ENCODE results near the gene CATSPER2. TPM values are rescaled to one million over a fixed set of nuclear protein-coding genes. Genes with fewer than 3 reads are reported as not detected.
"Not testable (repeated sequence)": the region's sequence is repeated elsewhere in the genome, so short reads cannot be mapped to it uniquely, and the experiment has no call there.

CATSPER2 gene
- total and polyA plus RNA-seq, 2 of the 8 experiments (the other 6 are each of a cell fraction or from before 2014, with no cell fraction given): 1.2 to 1.9 TPM

DNA sequence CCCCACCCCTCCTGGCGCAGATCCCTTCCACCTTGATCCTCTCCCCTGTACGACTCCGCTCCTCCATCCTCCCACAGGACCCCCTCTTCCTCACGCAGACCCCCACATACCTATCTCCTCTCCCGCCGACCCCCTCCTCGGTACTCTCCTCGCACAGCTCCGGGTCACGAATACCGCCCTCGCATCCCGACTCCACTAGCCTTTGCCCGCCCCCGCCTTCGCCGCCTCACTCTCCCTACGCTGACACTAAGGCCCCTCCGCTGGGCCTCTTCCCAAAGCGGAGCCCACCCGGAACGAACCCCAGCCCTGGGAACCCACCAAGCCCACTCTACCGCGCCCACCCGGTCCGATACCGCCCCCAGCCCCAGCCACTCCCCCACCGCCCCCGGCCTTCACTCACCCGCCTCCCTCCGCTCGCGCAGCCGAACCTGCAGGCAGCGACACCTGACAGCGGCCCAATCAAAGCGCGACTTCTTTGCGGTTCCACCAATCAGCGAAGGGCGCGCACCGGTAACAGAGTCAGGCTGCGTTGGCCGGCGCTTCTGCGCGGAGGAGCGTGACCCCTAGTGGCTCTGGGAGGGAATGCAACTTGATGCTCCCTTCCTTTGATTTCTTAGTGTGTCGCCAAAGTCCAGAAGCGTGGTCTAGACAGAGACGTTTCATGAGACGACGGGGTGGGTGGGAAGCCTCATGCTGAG is 41.1 kb upstream of the CATSPER2 start:
- H2BK5ac ChIP-seq (ENCODE audit: low read depth, low read length); H2BK12ac ChIP-seq (ENCODE audit: low read depth, low read length); H3K27ac ChIP-seq (ENCODE audit: low read depth, low read length); H3K27me3 ChIP-seq (replicated peaks in 1 of 4; ENCODE audit: control insufficient read depth in 3 of 4, extremely low read depth in 1 of 4, insufficient read depth in 3 of 4, low read length in 3 of 4); H3K18ac ChIP-seq (ENCODE audit: extremely low read depth, low read length); H3K79me2 ChIP-seq (ENCODE audit: control insufficient read depth in 1 of 2, insufficient read depth in 2 of 2, low read length in 2 of 2); H2BK120ac ChIP-seq (replicated peaks; ENCODE audit: low read depth, low read length); H3K4me3 ChIP-seq (ENCODE audit: extremely low read depth in 1 of 4, insufficient read depth in 2 of 4, low read depth in 3 of 4, low read length in 4 of 4); H3K36me3 ChIP-seq (ENCODE audit: control insufficient read depth in 2 of 4, insufficient read depth in 4 of 4, low read length in 3 of 4); H3K79me1 ChIP-seq (ENCODE audit: low read depth, low read length); H3K9me3 ChIP-seq (ENCODE audit: insufficient read depth in 2 of 2, low read depth in 1 of 2, low read length in 1 of 2); H3K4me1 ChIP-seq (replicated peaks in 1 of 4; ENCODE audit: control insufficient read depth in 3 of 4, insufficient read depth in 4 of 4, low read length in 3 of 4); H3K56ac ChIP-seq (replicated peaks; ENCODE audit: insufficient read length, low read depth, low read length); H2BK15ac ChIP-seq (ENCODE audit: low read length); H4K8ac ChIP-seq (ENCODE audit: extremely low read depth, insufficient read depth, low read length); DNase-seq (ENCODE audit: low read depth in 1 of 2, low spot score in 2 of 2); H2AFZ ChIP-seq (ENCODE audit: low read length); H3K4me2 ChIP-seq (ENCODE audit: insufficient read depth in 1 of 2, low read depth in 2 of 2, low read length in 2 of 2); H3K4ac ChIP-seq (replicated peaks; ENCODE audit: insufficient read length, low read depth, low read length); H4K20me1 ChIP-seq (replicated peaks in 1 of 2; ENCODE audit: control insufficient read depth in 1 of 2, insufficient read depth in 2 of 2, low read length in 2 of 2); H4K91ac ChIP-seq (replicated peaks; ENCODE audit: insufficient read length, low read length); H3K9ac ChIP-seq (replicated peaks in 1 of 4; ENCODE audit: extremely low read depth in 1 of 4, low read depth in 3 of 4, low read length in 3 of 4); CTCF ChIA-PET (ENCODE audit: partially characterized antibody); H3K23me2 ChIP-seq (ENCODE audit: low read depth, low read length); H3K23ac ChIP-seq (ENCODE audit: insufficient read length); H3K14ac ChIP-seq (ENCODE audit: insufficient read length); H2BK20ac ChIP-seq (ENCODE audit: low read length); POLR2A ChIA-PET (ENCODE audit: partially characterized antibody); H4K5ac ChIP-seq (ENCODE audit: insufficient read length, low read depth, low read length); H2AK5ac ChIP-seq (ENCODE audit: low read depth, low read length): not testable (repeated sequence)
- WGBS, 2 experiments (ENCODE audit: extremely low coverage in 1 of 2, insufficient coverage in 1 of 2, insufficient read length in 1 of 2, insufficient replicate concordance in 2 of 2, low coverage in 1 of 2, low lambda C conversion rate in 2 of 2, missing lambda C conversion rate in 1 of 2): no CpG with 5 or more reads among the region's 54 CpGs
- FAIRE-seq: peak; percentile 72

DNA sequence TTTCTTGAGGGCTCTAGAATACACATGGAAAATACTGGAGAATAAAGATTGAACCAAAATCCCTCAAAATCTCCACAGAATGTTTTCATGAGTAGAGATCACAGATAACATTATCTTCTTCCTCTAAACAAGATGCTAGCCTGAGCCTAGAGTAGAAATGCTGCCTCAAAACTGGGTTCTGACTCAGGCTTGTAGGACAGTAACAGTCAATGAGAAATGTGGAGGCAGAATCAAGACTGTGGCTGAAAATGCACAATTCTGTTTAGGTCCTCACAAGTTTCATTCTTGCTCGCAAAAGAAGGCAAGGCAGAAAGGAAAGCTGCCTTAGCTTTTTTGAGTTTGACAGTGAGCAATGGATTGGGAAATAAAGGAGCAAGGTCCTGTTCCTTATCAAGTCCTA is 25.5 kb upstream of the CATSPER2 start:
- H3K27ac ChIP-seq (ENCODE audit: low read depth, low read length); H3K4me2 ChIP-seq (ENCODE audit: insufficient read depth in 1 of 2, low read depth in 2 of 2, low read length in 2 of 2); H2AK5ac ChIP-seq (ENCODE audit: low read depth, low read length); H4K91ac ChIP-seq (replicated peaks; ENCODE audit: insufficient read length, low read length); H3K23me2 ChIP-seq (ENCODE audit: low read depth, low read length); H3K4me3 ChIP-seq (ENCODE audit: extremely low read depth in 1 of 4, insufficient read depth in 2 of 4, low read depth in 3 of 4, low read length in 4 of 4); H3K79me2 ChIP-seq (ENCODE audit: control insufficient read depth in 1 of 2, insufficient read depth in 2 of 2, low read length in 2 of 2); H4K8ac ChIP-seq (ENCODE audit: extremely low read depth, insufficient read depth, low read length); H2BK15ac ChIP-seq (ENCODE audit: low read length); H3K9me3 ChIP-seq (ENCODE audit: insufficient read depth in 2 of 2, low read depth in 1 of 2, low read length in 1 of 2); H3K56ac ChIP-seq (replicated peaks; ENCODE audit: insufficient read length, low read depth, low read length); H3K9ac ChIP-seq (replicated peaks in 1 of 4; ENCODE audit: extremely low read depth in 1 of 4, low read depth in 3 of 4, low read length in 3 of 4); H3K14ac ChIP-seq (ENCODE audit: insufficient read length); H2BK5ac ChIP-seq (ENCODE audit: low read depth, low read length); H4K5ac ChIP-seq (ENCODE audit: insufficient read length, low read depth, low read length); H2BK12ac ChIP-seq (ENCODE audit: low read depth, low read length); POLR2A ChIA-PET (ENCODE audit: partially characterized antibody); H3K18ac ChIP-seq (ENCODE audit: extremely low read depth, low read length); H2BK20ac ChIP-seq (ENCODE audit: low read length); H2BK120ac ChIP-seq (replicated peaks; ENCODE audit: low read depth, low read length); H3K4ac ChIP-seq (replicated peaks; ENCODE audit: insufficient read length, low read depth, low read length); H3K36me3 ChIP-seq (ENCODE audit: control insufficient read depth in 2 of 4, insufficient read depth in 4 of 4, low read length in 3 of 4); H3K79me1 ChIP-seq (ENCODE audit: low read depth, low read length); H3K4me1 ChIP-seq (replicated peaks in 1 of 4; ENCODE audit: control insufficient read depth in 3 of 4, insufficient read depth in 4 of 4, low read length in 3 of 4); CTCF ChIA-PET (ENCODE audit: partially characterized antibody); H2AFZ ChIP-seq (ENCODE audit: low read length); DNase-seq (ENCODE audit: low read depth in 1 of 2, low spot score in 2 of 2); H3K27me3 ChIP-seq (replicated peaks in 1 of 4; ENCODE audit: control insufficient read depth in 3 of 4, extremely low read depth in 1 of 4, insufficient read depth in 3 of 4, low read length in 3 of 4); H3K23ac ChIP-seq (ENCODE audit: insufficient read length); H4K20me1 ChIP-seq (replicated peaks in 1 of 2; ENCODE audit: control insufficient read depth in 1 of 2, insufficient read depth in 2 of 2, low read length in 2 of 2): not testable (repeated sequence)
- WGBS, 2 experiments (ENCODE audit: extremely low coverage in 1 of 2, insufficient coverage in 1 of 2, insufficient read length in 1 of 2, insufficient replicate concordance in 2 of 2, low coverage in 1 of 2, low lambda C conversion rate in 2 of 2, missing lambda C conversion rate in 1 of 2): no CpG with 5 or more reads among the region's 1 CpG
- peak; percentile 45 for FAIRE-seq

Measured in H1 (cell line).